AG09319 (cell line): ENCODE results near the gene KSR2.
"Not testable (repeated sequence)": the region's sequence is repeated elsewhere in the genome, so short reads cannot be mapped to it uniquely, and the experiment has no call there.

ENCODE experiments used
- DNase-seq: peaks from one replicate; pipeline ENCODE4 v3.0.0-alpha.2; 2010; ENCODE audit warnings: low read depth; ENCODE audit errors: extremely low read depth
- CTCF ChIP-seq: IDR thresholded peaks from 2 replicates; pipeline ENCODE4 v1.5.1; 2011; ENCODE audit warnings: low read depth, mild to moderate bottlenecking, inconsistent platforms, low read length, moderate library complexity

KSR2 gene

DNA sequence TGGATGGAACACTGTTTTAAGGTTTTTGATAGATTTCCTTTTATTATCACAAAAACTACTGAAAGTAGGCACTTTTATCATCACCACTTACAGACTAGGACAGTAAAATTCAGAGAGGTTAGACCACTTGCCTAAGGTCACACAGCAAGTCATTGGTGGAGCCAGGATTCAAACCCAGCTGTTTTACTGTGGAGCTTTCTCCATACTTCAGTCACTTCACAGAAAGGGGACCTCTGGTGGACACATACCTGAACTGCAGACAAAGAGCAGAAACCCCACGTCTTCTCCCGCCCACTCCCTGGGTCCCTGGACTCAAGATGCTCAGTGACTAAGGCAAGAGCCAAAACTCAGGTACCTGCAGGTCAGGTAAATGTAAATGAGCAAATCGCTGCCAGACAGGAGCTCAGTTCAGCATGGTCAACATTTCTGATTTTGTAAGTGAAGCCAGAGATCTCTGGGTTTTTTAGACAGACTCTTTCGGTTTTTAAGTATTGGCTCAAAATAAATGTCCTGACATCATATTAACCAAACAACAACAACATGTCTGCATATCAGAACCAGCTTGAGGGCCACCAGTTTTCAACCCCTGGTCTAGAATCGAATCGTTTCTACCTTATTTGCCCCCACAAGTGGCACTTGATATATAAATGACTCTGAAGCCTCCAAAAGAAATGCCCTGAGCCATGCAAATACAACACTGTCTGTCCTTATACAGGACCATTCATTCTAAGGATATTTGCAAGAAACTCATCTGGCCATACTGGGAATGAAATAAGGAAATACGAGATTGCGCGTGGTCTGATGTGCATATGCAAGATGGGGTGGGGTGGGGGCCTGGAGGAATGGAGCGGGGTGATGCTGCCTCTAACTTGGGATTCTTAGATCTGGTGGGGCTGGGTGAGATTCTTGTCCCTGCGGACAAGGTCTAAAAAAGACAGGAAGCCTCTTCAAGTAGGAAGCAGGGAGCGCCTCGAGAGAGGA lies 110.9 kb downstream of the KSR2 start:
- peak; percentile 64 for TF ChIP-seq CTCF
- no peak for DNase-seq

DNA sequence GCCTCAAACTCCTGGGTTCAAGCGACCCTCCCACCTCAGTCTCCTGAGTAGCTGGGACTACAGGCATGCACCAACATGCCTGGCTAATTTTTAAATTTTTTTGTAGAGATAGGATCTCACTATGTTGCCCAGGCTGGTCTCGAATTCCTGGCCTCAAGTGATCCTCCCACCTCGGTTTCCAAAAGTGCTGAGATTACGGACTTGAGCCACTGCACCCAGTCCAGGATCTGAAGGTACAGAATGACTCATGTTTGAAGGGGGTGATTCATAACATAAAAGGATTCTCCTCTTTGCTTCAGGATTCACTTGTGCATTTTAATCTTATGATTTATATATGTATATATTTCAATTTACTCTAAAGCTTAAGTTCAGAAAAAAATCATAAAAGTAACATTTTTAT lies 111.7 kb downstream of the KSR2 start:
- DNase-seq: not testable (repeated sequence)

DNA sequence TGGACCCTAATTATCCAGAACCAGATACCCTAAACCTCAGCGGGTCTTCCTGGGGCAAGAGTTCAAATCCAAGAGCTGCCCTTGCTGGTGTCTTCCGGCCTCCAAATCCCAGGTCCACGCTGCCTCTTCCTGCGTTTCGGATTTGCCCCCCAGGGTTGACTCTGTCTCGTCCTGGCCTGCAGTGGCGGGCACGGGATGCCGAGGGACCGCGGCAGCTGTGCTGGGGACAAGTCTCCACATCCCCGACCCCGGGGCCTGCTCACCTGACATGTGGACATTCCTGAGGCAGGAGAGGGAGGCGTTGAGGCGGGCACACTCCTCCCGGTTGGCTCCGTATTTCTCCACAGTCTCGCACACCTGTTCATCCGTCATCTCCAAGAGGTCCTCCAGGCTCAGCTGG lies 113.6 kb downstream of the KSR2 start:
- TF ChIP-seq CTCF: no peak
- DNase-seq: no peak

GRCh38 chr12:117854339-117855012 lies 114.3 kb downstream of the KSR2 start:
- no peak for DNase-seq
- TF ChIP-seq CTCF: peak; percentile 67

DNA sequence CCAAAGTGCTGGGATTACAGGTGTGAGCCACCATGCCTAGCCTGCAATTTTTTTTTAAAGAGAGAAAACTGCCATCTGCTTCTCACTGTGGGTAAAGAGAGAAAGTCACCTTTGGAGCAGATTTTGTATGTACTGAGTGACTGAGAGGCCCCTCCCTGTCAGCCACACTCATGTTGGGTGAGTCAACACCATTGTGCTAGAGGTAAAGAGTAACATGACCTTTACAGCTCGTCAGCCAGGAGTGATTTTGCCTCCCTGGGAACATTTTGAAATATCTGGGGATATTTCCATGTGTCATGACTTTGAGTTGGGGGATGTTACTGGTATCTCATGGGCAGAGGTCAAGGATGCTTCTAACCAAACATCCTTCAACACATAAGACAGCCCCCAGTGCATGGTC lies 115.2 kb downstream of the KSR2 start:
- DNase-seq: no peak
- TF ChIP-seq CTCF: no peak

- DNase-seq: no peak
- peak; percentile 92 for TF ChIP-seq CTCF
Observed at GRCh38 chr12:117850048-117850447, 118.7 kb downstream of the KSR2 start.

DNA sequence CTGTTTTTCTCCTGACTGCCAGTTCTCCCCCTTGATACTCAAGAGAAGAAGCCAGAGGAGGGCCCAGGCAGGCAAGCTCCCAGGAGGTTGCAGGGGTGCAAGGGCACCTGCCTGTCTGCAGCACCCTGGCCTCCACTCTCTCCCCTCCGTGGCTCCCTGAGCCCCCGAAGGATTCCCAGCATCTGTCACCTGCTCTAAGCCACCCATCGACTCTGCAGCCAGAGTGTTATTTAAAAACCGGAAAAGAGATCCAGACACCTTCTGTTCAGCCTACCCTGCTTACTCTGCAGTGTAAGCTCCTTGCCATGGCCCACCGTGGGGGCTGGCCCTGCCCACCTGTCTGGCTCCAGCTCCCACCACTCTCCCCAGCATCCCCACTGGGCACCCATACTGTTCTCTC lies 121.4 kb downstream of the KSR2 start:
- no peak for DNase-seq
- TF ChIP-seq CTCF: no peak
